Trophoblast cell (in vitro differentiated cells and primary cell): Measurements from ENCODE around the gene GRIA4.

Experiments used
- DNase-seq, 2 donors: peaks; one replicate each; pipeline ENCODE4 v3.0.0-alpha.2; 2016
- H2AFZ ChIP-seq: 2 replicates; pipeline ENCODE4 v1.6.1; 2013; ENCODE audit warnings: low read length, moderate library complexity, mild to moderate bottlenecking; ENCODE audit not compliant: insufficient read depth, poor library complexity
- H2AK5ac ChIP-seq: 2 replicates; pipeline ENCODE4 v1.6.1; 2013; ENCODE audit warnings: mild to moderate bottlenecking, low read length
- H2BK120ac ChIP-seq: 2 replicates; pipeline ENCODE4 v1.6.1; 2013; ENCODE audit warnings: low read length, mild to moderate bottlenecking, moderate library complexity; ENCODE audit not compliant: insufficient read depth, poor library complexity
- H2BK12ac ChIP-seq: 2 replicates; pipeline ENCODE4 v1.6.1; 2013; ENCODE audit warnings: mild to moderate bottlenecking, low read length, moderate library complexity
- H2BK5ac ChIP-seq: 2 replicates; pipeline ENCODE4 v1.6.1; 2013; ENCODE audit warnings: low read length, low read depth, moderate library complexity, mild to moderate bottlenecking; ENCODE audit not compliant: poor library complexity
- H3K14ac ChIP-seq: 2 replicates; pipeline ENCODE4 v1.6.1; 2013; ENCODE audit warnings: mild to moderate bottlenecking, low read length
- H3K18ac ChIP-seq: 2 replicates; pipeline ENCODE4 v1.6.1; 2013; ENCODE audit warnings: mild to moderate bottlenecking, low read length
- H3K23ac ChIP-seq: 2 replicates; pipeline ENCODE4 v1.6.1; 2013; ENCODE audit warnings: low read length
- H3K27ac ChIP-seq: 2 replicates; pipeline ENCODE4 v1.5.1; 2013; ENCODE audit warnings: low read depth, mild to moderate bottlenecking, inconsistent platforms, low read length, moderate library complexity
- H3K27me3 ChIP-seq: 2 replicates; pipeline ENCODE4 v1.6.1; 2013; ENCODE audit warnings: inconsistent platforms, mild to moderate bottlenecking, low read length, moderate library complexity; ENCODE audit not compliant: insufficient read depth
- H3K36me3 ChIP-seq, 2 experiments: 1 replicate in 1 of 2; 2 replicates in 1 of 2; pipeline ENCODE4 v1.6.1; 2013; ENCODE audit warnings: low read length in 2 of 2, mild to moderate bottlenecking in 2 of 2, moderate library complexity in 1 of 2; ENCODE audit not compliant: insufficient read depth in 2 of 2, control insufficient read depth in 1 of 2
- H3K4ac ChIP-seq: 2 replicates; pipeline ENCODE4 v1.6.1; 2013; ENCODE audit warnings: low read depth, mild to moderate bottlenecking, low read length, moderate library complexity
- H3K4me1 ChIP-seq, 2 experiments: 1 replicate in 1 of 2; 2 replicates in 1 of 2; pipeline ENCODE4 v1.6.1; 2013; ENCODE audit warnings: low read length in 2 of 2, mild to moderate bottlenecking in 2 of 2, moderate library complexity in 1 of 2; ENCODE audit not compliant: insufficient read depth in 2 of 2, control insufficient read depth in 1 of 2
- H3K4me2 ChIP-seq: 2 replicates; pipeline ENCODE4 v1.6.1; 2013; ENCODE audit warnings: inconsistent platforms, mild to moderate bottlenecking, low read length, moderate library complexity
- H3K4me3 ChIP-seq: 2 replicates; pipeline ENCODE4 v1.5.1; 2013; ENCODE audit warnings: mild to moderate bottlenecking, low read depth, low read length, inconsistent platforms
- H3K79me1 ChIP-seq: one replicate; pipeline ENCODE4 v1.6.1; 2013; ENCODE audit warnings: low read length
- H3K79me2 ChIP-seq: 2 replicates; pipeline ENCODE4 v1.6.1; 2013; ENCODE audit warnings: low read length, mild to moderate bottlenecking; ENCODE audit not compliant: control insufficient read depth, insufficient read depth, poor library complexity
- H3K9ac ChIP-seq: 2 replicates; pipeline ENCODE4 v1.6.1; 2013; ENCODE audit warnings: mild to moderate bottlenecking, low read length
- H3K9me3 ChIP-seq: 2 replicates; pipeline ENCODE4 v1.6.1; 2013; ENCODE audit warnings: low read depth, mild to moderate bottlenecking, control low read depth, inconsistent platforms, low read length; ENCODE audit not compliant: insufficient read depth
- H4K12ac ChIP-seq: 2 replicates; pipeline ENCODE4 v1.6.1; 2013; ENCODE audit warnings: low read depth, mild to moderate bottlenecking, low read length, moderate library complexity
- H4K8ac ChIP-seq: 2 replicates; pipeline ENCODE4 v1.6.1; 2013; ENCODE audit warnings: low read depth, mild to moderate bottlenecking, low read length, moderate library complexity
- H4K91ac ChIP-seq: one replicate; pipeline ENCODE4 v1.6.1; 2013; ENCODE audit warnings: low read depth, mild to moderate bottlenecking, low read length, moderate library complexity
- WGBS: extraction: QIAGEN DNeasy Blood & Tissue Kit; methylation state at CpG from one replicate; pipeline ENCODE4 v1.1.7; 2013; ENCODE audit warnings: missing lambda C conversion rate; ENCODE audit not compliant: insufficient read length, insufficient coverage; ENCODE audit errors: extremely low coverage; 5-methylcytosine and 5-hydroxymethylcytosine counted together

The GRIA4 gene

DNA sequence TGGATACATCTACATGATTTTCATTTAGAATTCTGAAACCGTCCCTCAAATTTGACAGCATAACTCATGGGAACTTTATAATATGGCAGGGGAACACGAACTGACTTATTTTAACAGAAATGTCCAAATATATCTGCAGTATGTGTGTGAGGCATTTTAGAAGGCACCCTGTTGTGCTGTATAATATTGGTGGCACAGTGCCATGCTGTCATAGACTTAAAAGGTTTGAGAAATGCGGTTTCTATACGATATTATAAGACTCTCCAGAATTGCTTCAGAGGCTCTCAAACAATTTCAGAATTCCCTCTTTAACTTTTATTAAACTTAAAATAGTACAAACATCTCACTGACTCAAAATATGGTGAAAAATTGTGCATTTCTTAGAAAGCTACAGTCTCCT is 230.5 kb downstream of the GRIA4 start:
- no CpG with 5 or more reads among the region's 4 CpGs for WGBS
- Histone ChIP-seq H3K9me3 (no peaks in the 10 kb centered on the region), H3K27ac (no peak overlapping the region), H3K9ac (no peak overlapping the region), H3K4me2 (no peak overlapping the region), H4K8ac (no peak overlapping the region), H2AFZ (no peak overlapping the region), H3K23ac (no peak overlapping the region), H4K12ac (no peak overlapping the region), H2BK5ac (no peak overlapping the region), H3K18ac (no peak overlapping the region), H3K14ac (no peak overlapping the region), H3K4ac (no peak overlapping the region), H3K79me1 (no peaks in the 10 kb centered on the region), H2BK12ac (no peak overlapping the region), H4K91ac (no peak overlapping the region), H3K27me3 (no peaks in the 10 kb centered on the region), H3K4me3 (no peak overlapping the region), H3K79me2 (no peaks in the 10 kb centered on the region), H3K36me3 (no peaks in the 10 kb centered on the region), H2AK5ac (no peak overlapping the region), H3K4me1 (no peaks in the 10 kb centered on the region), H2BK120ac (no peak overlapping the region)
- no peak for DNase-seq

- H3K79me2 ChIP-seq: no peaks in the 10 kb centered on the region
- no CpG with 5 or more reads among the region's 3 CpGs for WGBS
- H3K4me2 ChIP-seq: no peak overlapping the region
- no peak overlapping the region for H3K14ac ChIP-seq
- no peak overlapping the region for H4K12ac ChIP-seq
- H3K4me3 ChIP-seq: no peak overlapping the region
- no peak overlapping the region for H3K23ac ChIP-seq
- no peak overlapping the region for H2AFZ ChIP-seq
- no peak overlapping the region for H3K4ac ChIP-seq
- H3K79me1 ChIP-seq: no peaks in the 10 kb centered on the region
- no peak overlapping the region for H3K9ac ChIP-seq
- no peak overlapping the region for H2BK12ac ChIP-seq
- no peak overlapping the region for H2BK120ac ChIP-seq
- H3K27me3 ChIP-seq: no peaks in the 10 kb centered on the region
- H3K27ac ChIP-seq: no peak overlapping the region
- H3K36me3 ChIP-seq: no peaks in the 10 kb centered on the region
- no peak overlapping the region for H2BK5ac ChIP-seq
- no peak overlapping the region for H3K18ac ChIP-seq
- H4K91ac ChIP-seq: no peak overlapping the region
- H2AK5ac ChIP-seq: no peak overlapping the region
- no peak overlapping the region for H4K8ac ChIP-seq
- DNase-seq: no peak
- H3K9me3 ChIP-seq: no peaks in the 10 kb centered on the region
- H3K4me1 ChIP-seq: no peaks in the 10 kb centered on the region
These were observed 242.5 kb downstream of the GRIA4 start for GRCh38 chr11:105852403-105852802.

DNA sequence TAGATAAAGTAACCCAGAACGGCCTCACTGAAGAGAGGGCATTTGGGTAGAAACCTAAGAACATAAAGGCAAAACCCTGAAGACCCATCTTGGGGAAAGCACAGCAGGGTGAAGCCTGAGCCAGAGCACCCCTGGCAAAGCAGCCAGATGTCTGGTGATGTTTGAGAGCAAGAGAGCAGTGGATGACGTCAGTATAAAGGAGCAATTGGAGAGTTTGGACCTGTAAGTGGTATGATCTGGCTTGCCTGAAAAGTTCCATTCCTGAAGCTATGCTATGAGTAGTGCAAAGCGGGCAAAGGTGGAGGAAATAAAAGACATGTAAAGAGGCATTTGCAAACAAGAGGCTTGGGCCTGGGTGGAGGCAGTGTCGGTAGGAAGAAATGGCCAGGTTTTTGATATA is 244.4 kb downstream of the GRIA4 start:
- no peak overlapping the region for H4K91ac ChIP-seq
- H3K14ac ChIP-seq: no peak overlapping the region
- H2AFZ ChIP-seq: no peak overlapping the region
- no peak overlapping the region for H2AK5ac ChIP-seq
- no peaks in the 10 kb centered on the region for H3K36me3 ChIP-seq
- no peak overlapping the region for H3K23ac ChIP-seq
- H4K8ac ChIP-seq: no peak overlapping the region
- no peak overlapping the region for H2BK5ac ChIP-seq
- no peaks in the 10 kb centered on the region for H3K4me1 ChIP-seq
- DNase-seq: no peak
- no peak overlapping the region for H3K18ac ChIP-seq
- H3K4me3 ChIP-seq: no peak overlapping the region
- no peaks in the 10 kb centered on the region for H3K79me2 ChIP-seq
- H4K12ac ChIP-seq: no peak overlapping the region
- no peak overlapping the region for H2BK12ac ChIP-seq
- H3K9ac ChIP-seq: no peak overlapping the region
- H2BK120ac ChIP-seq: no peak overlapping the region
- no peak overlapping the region for H3K4ac ChIP-seq
- H3K27ac ChIP-seq: no peak overlapping the region
- no peak overlapping the region for H3K4me2 ChIP-seq
- H3K9me3 ChIP-seq: no peaks in the 10 kb centered on the region
- WGBS: no CpG with 5 or more reads among the region's 4 CpGs
- H3K27me3 ChIP-seq: no peaks in the 10 kb centered on the region
- H3K79me1 ChIP-seq: no peaks in the 10 kb centered on the region

DNA sequence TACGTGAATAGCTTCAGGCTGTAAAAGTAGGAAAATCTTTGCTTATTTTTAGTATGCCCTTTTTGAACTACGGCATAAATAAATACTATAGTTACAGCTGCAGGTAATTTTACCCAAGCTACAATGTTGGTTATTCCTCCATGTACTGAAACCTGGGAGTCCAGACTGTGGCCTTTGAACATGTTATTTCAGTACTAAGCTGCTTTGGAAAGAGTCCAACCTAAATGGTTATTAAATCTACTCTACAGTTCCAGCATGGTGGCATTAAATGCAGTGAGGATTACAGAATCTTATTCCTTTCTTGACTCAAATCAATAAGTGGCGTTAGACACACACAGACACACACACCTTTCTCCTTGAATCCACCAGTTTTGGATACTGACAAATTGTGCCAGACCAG is 247.1 kb downstream of the GRIA4 start:
- DNase-seq: no peak
- H3K4me2 ChIP-seq: no peak overlapping the region
- no peak overlapping the region for H3K4ac ChIP-seq
- H3K27ac ChIP-seq: no peak overlapping the region
- no peak overlapping the region for H4K91ac ChIP-seq
- H2BK120ac ChIP-seq: no peak overlapping the region
- H3K23ac ChIP-seq: no peak overlapping the region
- no peaks in the 10 kb centered on the region for H3K79me2 ChIP-seq
- H3K14ac ChIP-seq: no peak overlapping the region
- H3K9me3 ChIP-seq: no peaks in the 10 kb centered on the region
- H2BK5ac ChIP-seq: no peak overlapping the region
- H2AK5ac ChIP-seq: no peak overlapping the region
- H3K79me1 ChIP-seq: no peaks in the 10 kb centered on the region
- H3K4me1 ChIP-seq: no peaks in the 10 kb centered on the region
- H3K4me3 ChIP-seq: no peak overlapping the region
- no peak overlapping the region for H4K12ac ChIP-seq
- no peak overlapping the region for H3K9ac ChIP-seq
- no peak overlapping the region for H2AFZ ChIP-seq
- no peak overlapping the region for H4K8ac ChIP-seq
- no CpG with 5 or more reads among the region's 3 CpGs for WGBS
- H2BK12ac ChIP-seq: no peak overlapping the region
- H3K18ac ChIP-seq: no peak overlapping the region
- no peaks in the 10 kb centered on the region for H3K27me3 ChIP-seq
- H3K36me3 ChIP-seq: no peaks in the 10 kb centered on the region

GRCh38 chr11:105857728-105858127 is 247.9 kb downstream of the GRIA4 start:
- H2BK120ac ChIP-seq: no peak overlapping the region
- no peak for DNase-seq
- H3K4me3 ChIP-seq: no peak overlapping the region
- no peaks in the 10 kb centered on the region for H3K9me3 ChIP-seq
- no peaks in the 10 kb centered on the region for H3K27me3 ChIP-seq
- H2BK5ac ChIP-seq: no peak overlapping the region
- H4K12ac ChIP-seq: no peak overlapping the region
- no peak overlapping the region for H2BK12ac ChIP-seq
- no peak overlapping the region for H3K27ac ChIP-seq
- no peaks in the 10 kb centered on the region for H3K36me3 ChIP-seq
- no peak overlapping the region for H3K4me2 ChIP-seq
- H3K18ac ChIP-seq: no peak overlapping the region
- H4K91ac ChIP-seq: no peak overlapping the region
- H3K79me2 ChIP-seq: no peaks in the 10 kb centered on the region
- no peak overlapping the region for H2AK5ac ChIP-seq
- no peak overlapping the region for H3K9ac ChIP-seq
- H2AFZ ChIP-seq: no peak overlapping the region
- no peak overlapping the region for H3K23ac ChIP-seq
- H3K4me1 ChIP-seq: no peaks in the 10 kb centered on the region
- H4K8ac ChIP-seq: no peak overlapping the region
- no peak overlapping the region for H3K4ac ChIP-seq
- no peak overlapping the region for H3K14ac ChIP-seq
- no peaks in the 10 kb centered on the region for H3K79me1 ChIP-seq
